GM21619 (cell line): ENCODE measurements around the gene SLC10A7.

Experiments used
- ATAC-seq: cut with Tn5 transposase; IDR thresholded peaks from one replicate; pipeline ENCODE4 v1.9.1; 2021; ENCODE audit not compliant: unreplicated experiment

The SLC10A7 gene

GRCh38 chr4:146222313-146222712, 299.4 kb downstream of the SLC10A7 start:
- no peak for ATAC-seq

GRCh38 chr4:146214238-146214637, 307.5 kb downstream of the SLC10A7 start, which contains the start of gene REELD1:
Gene REELD1, plus strand, starts transcription at chr4:146214538. Its CDS starts 2,415 bp downstream, at chr4:146216953.
- no peak for ATAC-seq

GRCh38 chr4:146212781-146213180, 309.0 kb downstream of the SLC10A7 start:
- ATAC-seq: no peak

GRCh38 chr4:146211440-146211839, 310.3 kb downstream of the SLC10A7 start:
- no peak for ATAC-seq

- no peak for ATAC-seq
Observed at GRCh38 chr4:146210890-146211289, 310.9 kb downstream of the SLC10A7 start.

GRCh38 chr4:146207410-146207809, 314.3 kb downstream of the SLC10A7 start:
- no peak for ATAC-seq
